ENCODE data around the gene ZFC3H1.

- no peak for TF ChIP-seq POLR2A (IDR thresholded peaks at IDR 0.05; ENCODE audit: low read depth, low read length)
- no peak for TF ChIP-seq POLR2AphosphoS5 (IDR thresholded peaks at IDR 0.05; ENCODE audit: low read depth, low read length)
- TF ChIP-seq POU2F2 (IDR thresholded peaks at IDR 0.05; ENCODE audit: low read depth, low read length), result no peak
- TF ChIP-seq SPI1 (IDR thresholded peaks at IDR 0.05; ENCODE audit: low read depth, low read length), result no peak
Measured at GRCh38 chr12:71683633-71684032, 20.0 kb upstream of the ZFC3H1 start.

Measured in GM12891 (cell line).